Stimulated activated CD8-positive, alpha-beta memory T cell treated with anti-CD3 and anti-CD28 coated beads, Interleukin-4, amount 100 ng/mL, for 1 hour (primary cell): ENCODE measurements around the gene KREMEN1.

Experiments used
- DNase-seq, 2 donors: peaks; one replicate each; pipeline ENCODE4 v3.0.0-alpha.2; 2020; ENCODE audit warnings: low read depth in 2 of 2, low spot score in 1 of 2

KREMEN1 gene

GRCh38 chr22:29184849-29185490 lies 112.1 kb downstream of the KREMEN1 start:
- no peak for DNase-seq

- no peak for DNase-seq
Measured at GRCh38 chr22:29186302-29186701, 113.5 kb downstream of the KREMEN1 start.

- DNase-seq, result no peak
Measured at GRCh38 chr22:29187831-29188230, 115.0 kb downstream of the KREMEN1 start.

- DNase-seq, result no peak
Measured at GRCh38 chr22:29190051-29190450, 117.2 kb downstream of the KREMEN1 start.

- DNase-seq, result no peak
Measured at GRCh38 chr22:29190918-29191317, 118.1 kb downstream of the KREMEN1 start.

GRCh38 chr22:29193021-29193420 lies 120.2 kb downstream of the KREMEN1 start:
- no peak for DNase-seq

- no peak for DNase-seq
Measured at GRCh38 chr22:29194184-29194583, 121.3 kb downstream of the KREMEN1 start.

GRCh38 chr22:29195118-29195963 lies 122.5 kb downstream of the KREMEN1 start:
- DNase-seq, result no peak

- DNase-seq, result no peak
Measured at GRCh38 chr22:29195964-29196666, 123.3 kb downstream of the KREMEN1 start.

- no peak for DNase-seq
Measured at GRCh38 chr22:29197096-29197495, 124.3 kb downstream of the KREMEN1 start.

GRCh38 chr22:29198240-29198639 lies 125.4 kb downstream of the KREMEN1 start:
- DNase-seq, result no peak

- DNase-seq, result no peak
Measured at GRCh38 chr22:29199702-29200400, 127.0 kb downstream of the KREMEN1 start.

GRCh38 chr22:29200901-29201300 lies 128.1 kb downstream of the KREMEN1 start:
- DNase-seq, result no peak

- DNase-seq, result no peak
Measured at GRCh38 chr22:29201782-29202181, 128.9 kb downstream of the KREMEN1 start.

- DNase-seq, result peak; percentile 14 to 15
Measured at GRCh38 chr22:29202212-29203192, 129.7 kb downstream of the KREMEN1 start.

- DNase-seq, result no peak
Measured at GRCh38 chr22:29203488-29204454, 130.9 kb downstream of the KREMEN1 start.

- no peak for DNase-seq
Measured at GRCh38 chr22:29204455-29205183, 131.8 kb downstream of the KREMEN1 start.

- DNase-seq, result no peak
Measured at GRCh38 chr22:29205252-29205593, 132.4 kb downstream of the KREMEN1 start.
